Sigmoid colon (tissue), 4 donors: ENCODE data around the gene C10orf105.
A peak's percentile ranks its signal among the peaks of the same experiment; 100 is the strongest.

Experiments used
- CTCF ChIP-seq, 4 experiments: fragments of 450-650 bp in 3 of 4; fragments of 200-600 bp in 1 of 4; IDR thresholded peaks; one replicate each; pipeline ENCODE4 v1.5.1; 2016 to 2019; ENCODE audit warnings: antibody characterized with exemption in 4 of 4, mild to moderate bottlenecking in 3 of 4, moderate library complexity in 2 of 4
- EP300 ChIP-seq, 4 donors: sonication (generic); formaldehyde crosslinking; IDR thresholded peaks; one replicate each; pipeline ENCODE4 v1.6.1; 2017; ENCODE audit warnings: antibody characterized with exemption in 4 of 4
- POLR2A ChIP-seq, 2 donors: fragments of 450-650 bp; IDR thresholded peaks; one replicate each; pipeline ENCODE4 v1.6.1; 2016; ENCODE audit warnings: antibody characterized with exemption in 2 of 2, mild to moderate bottlenecking in 2 of 2, moderate library complexity in 2 of 2
- POLR2AphosphoS5 ChIP-seq, 4 donors: sonication (generic); formaldehyde crosslinking; IDR thresholded peaks; one replicate each; pipeline ENCODE4 v1.6.1; 2017; ENCODE audit warnings: antibody characterized with exemption in 4 of 4

DNA sequence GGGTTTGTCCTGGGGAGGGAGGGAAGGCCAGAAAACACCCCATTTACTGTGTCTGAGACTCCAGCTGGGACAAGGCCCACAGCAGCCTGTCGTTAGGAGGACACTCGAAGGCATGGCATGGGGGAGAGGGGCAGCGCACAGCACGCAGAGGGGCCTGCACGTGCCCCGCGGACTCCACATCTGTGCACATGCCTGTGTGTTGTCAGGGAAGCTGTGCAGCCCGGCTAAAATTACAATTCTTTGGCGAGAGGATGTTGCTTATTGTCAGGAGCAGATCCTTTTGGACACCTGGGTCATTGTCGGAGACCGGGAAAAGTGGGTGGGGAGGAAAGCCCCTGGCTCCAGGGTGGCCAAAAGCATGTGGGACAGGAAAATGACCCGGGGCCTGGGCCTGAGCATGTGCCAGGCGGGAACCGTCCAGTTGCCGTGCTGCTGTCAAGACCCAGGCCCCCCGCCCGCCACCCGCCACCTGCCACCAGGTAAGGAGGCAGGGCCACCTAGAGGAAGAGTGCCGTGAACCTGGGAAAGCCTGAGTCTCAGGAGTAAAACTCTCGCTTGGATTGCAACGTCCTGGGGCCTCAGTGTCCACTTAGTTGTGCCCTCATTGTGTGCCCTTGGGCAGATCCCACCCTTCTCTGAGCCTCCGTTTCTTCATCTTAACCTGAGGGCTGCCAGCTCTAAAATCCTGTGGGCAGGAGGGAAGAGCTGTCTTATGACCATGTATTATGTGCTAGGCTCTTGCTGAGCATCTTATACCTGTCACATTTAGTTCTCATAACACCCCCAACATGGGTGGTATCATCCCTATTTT lies 46.5 kb upstream of the C10orf105 start:
- no peak for TF ChIP-seq CTCF (IDR thresholded peaks at IDR 0.05)
- no peak for TF ChIP-seq POLR2A (IDR thresholded peaks at IDR 0.05)
- TF ChIP-seq EP300 (IDR thresholded peaks at IDR 0.05): no peak
- peak in 1 of 4 donors; percentile 40 for TF ChIP-seq POLR2AphosphoS5 (IDR thresholded peaks at IDR 0.05)
